Measurements from ENCODE around the gene MAPKAPK5.

- TF ChIP-seq SREBF1 (IDR thresholded peaks at IDR 0.05; ENCODE audit: low read length) (no peak), CTCF (IDR thresholded peaks at IDR 0.05 in 2 of 3, conservative IDR thresholded peaks at IDR 0.05 in 1 of 3; ENCODE audit: control insufficient read depth in 2 of 3, extremely low read depth in 1 of 3, insufficient read depth in 1 of 3, low read depth in 3 of 3, low read length in 3 of 3) (no peak), NFYB (IDR thresholded peaks at IDR 0.05; ENCODE audit: insufficient read depth, low read depth, low read length) (no peak), RFX5 (IDR thresholded peaks at IDR 0.05; ENCODE audit: low read depth, low read length) (no peak)
These were observed 62.5 kb downstream of the MAPKAPK5 start for GRCh38 chr12:111904446-111904975.
